Caco-2 (cell line): ENCODE results near the gene FATE1. TPM values are rescaled to one million over a fixed set of nuclear protein-coding genes. Genes with fewer than 3 reads are reported as not detected.

Experiments
- BruUV-seq: library from RNA; stranded (reverse); fragments of 400-500 nt; replicated peaks from 2 replicates; lab custom pipeline; 2021; lab: Mats Ljungman, UMichigan
- CTCF ChIA-PET: fragments of 300-600 bp; sonication (Branson Sonifier 250); formaldehyde crosslinking; loops from one replicate; lab custom pipeline; 2022; ENCODE audit warnings: antibody characterized with exemption; lab: Charles Lee
- POLR2A ChIA-PET: fragments of 300-600 bp; sonication (Branson Sonifier 250); formaldehyde crosslinking; loops from one replicate; lab custom pipeline; 2022; ENCODE audit warnings: antibody characterized with exemption; lab: Charles Lee
- DNase-seq, 2 experiments: peaks; one replicate each; pipeline versions ENCODE4 v3.0.0 to v3.0.0-alpha.2; 2020 to 2022
- H3K27me3 ChIP-seq: replicated peaks from 2 replicates; pipeline ENCODE4 v1.6.0; 2011; ENCODE audit warnings: low read length; ENCODE audit not compliant: control insufficient read depth, insufficient read depth
- H3K36me3 ChIP-seq: 2 replicates; pipeline ENCODE4 v1.5.1; 2011; ENCODE audit warnings: low read length; ENCODE audit not compliant: control insufficient read depth, insufficient read depth
- H3K4me1 ChIP-seq: fragments of 250-450 bp; sonication (Bioruptor Pico); 2 replicates; pipeline ENCODE4 v1.5.1; 2020; ENCODE audit warnings: mild to moderate bottlenecking
- H3K4me3 ChIP-seq: 2 replicates; pipeline ENCODE4 v1.5.1; 2011; ENCODE audit warnings: low read depth, mild to moderate bottlenecking, control low read depth, low read length
- H3K9me3 ChIP-seq: fragments of 250-450 bp; sonication (Bioruptor Pico); 2 replicates; pipeline ENCODE4 v1.5.1; 2020; ENCODE audit warnings: mild to moderate bottlenecking, moderate library complexity
- H3K27ac Mint-ChIP-seq: one replicate; pipeline ENCODE4 v1.8.0; 2022; ENCODE audit warnings: mixed read lengths; ENCODE audit not compliant: unreplicated experiment
- H3K27me3 Mint-ChIP-seq: one replicate; pipeline ENCODE4 v1.8.0; 2022; ENCODE audit warnings: mixed read lengths; ENCODE audit not compliant: insufficient read depth, unreplicated experiment
- H3K36me3 Mint-ChIP-seq: one replicate; pipeline ENCODE4 v1.8.0; 2022; ENCODE audit warnings: mild to moderate bottlenecking, mixed read lengths; ENCODE audit not compliant: insufficient read depth, unreplicated experiment
- H3K4me1 Mint-ChIP-seq: one replicate; pipeline ENCODE4 v1.8.0; 2022; ENCODE audit warnings: low read depth, mixed read lengths; ENCODE audit not compliant: unreplicated experiment
- H3K4me3 Mint-ChIP-seq: one replicate; pipeline ENCODE4 v1.8.0; 2022; ENCODE audit warnings: mild to moderate bottlenecking, moderate library complexity, mixed read lengths; ENCODE audit not compliant: unreplicated experiment
- H3K9me3 Mint-ChIP-seq: one replicate; pipeline ENCODE4 v1.8.0; 2022; ENCODE audit warnings: mixed read lengths; ENCODE audit not compliant: unreplicated experiment
- CTCF ChIP-seq, 2 experiments: fragments of 200-600 bp in 1 of 2; IDR thresholded peaks; 1 replicate in 1 of 2; 2 replicates in 1 of 2; pipeline versions ENCODE4 v1.5.1 to v1.8.0; 2011 to 2022; ENCODE audit warnings: antibody characterized with exemption in 1 of 2, control low read depth in 1 of 2, inconsistent platforms in 1 of 2, low read depth in 1 of 2, low read length in 1 of 2, mild to moderate bottlenecking in 1 of 2, moderate library complexity in 1 of 2; ENCODE audit not compliant: insufficient read depth in 1 of 2, severe bottlenecking in 1 of 2, unreplicated experiment in 1 of 2
- intact Hi-C: fragments of 100-400 bp; cut with micrococcal nuclease; formaldehyde crosslinking; loops from one replicate; pipeline ENCODE4 v1.10.0; 2022; ENCODE audit not compliant: unreplicated experiment
- total RNA-seq: library from RNA; stranded (reverse); gene quantifications from 2 replicates; pipeline ENCODE4 v1.2.3, GENCODE V29; 2022

Gene FATE1
- total RNA-seq, 1 experiment from 2014 or later: not detected

DNA sequence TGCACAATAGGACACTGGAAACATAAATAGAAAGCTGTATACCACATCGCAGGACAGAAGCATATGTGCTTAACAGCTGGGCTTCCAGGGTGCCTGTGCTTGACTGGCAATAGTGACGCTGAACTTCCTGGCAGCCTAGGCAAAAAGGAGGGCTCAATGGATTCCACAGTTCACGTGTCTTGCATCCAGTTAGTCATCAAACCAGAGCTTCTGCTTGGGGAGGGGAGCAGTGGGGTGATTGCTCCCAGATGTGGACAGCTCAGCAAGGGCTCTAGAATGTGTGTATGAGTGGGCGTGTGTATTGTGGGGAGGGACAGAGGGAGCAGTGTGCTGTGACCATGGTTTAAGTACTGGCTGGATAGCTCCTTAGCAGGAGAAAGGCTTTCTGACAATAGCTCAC, 18.3 kb upstream of the FATE1 start:
- POLR2A ChIA-PET: no interaction called here

GRCh38 chrX:151698485-151698884, 17.4 kb upstream of the FATE1 start:
- H3K9me3 ChIP-seq: no peaks in the 10 kb centered on the region
- no peak overlapping the region for H3K4me3 ChIP-seq
- no peaks in the 10 kb centered on the region for H3K9me3 Mint-ChIP-seq
- DNase-seq: no peak
- BruUV-seq: no TSS peak
- no peaks in the 10 kb centered on the region for H3K27me3 ChIP-seq
- ChIA-PET CTCF (no interaction called here), POLR2A (no interaction called here)
- no peaks in the 10 kb centered on the region for H3K4me1 ChIP-seq
- H3K36me3 ChIP-seq: no peaks in the 10 kb centered on the region
- H3K4me1 Mint-ChIP-seq: no peaks in the 10 kb centered on the region
- H3K27me3 Mint-ChIP-seq: peaks cover 2% of the 10 kb centered on the region
- intact Hi-C loops: no loop called here
- H3K27ac Mint-ChIP-seq: no peak overlapping the region
- H3K4me3 Mint-ChIP-seq: no peak overlapping the region
- H3K36me3 Mint-ChIP-seq: no peaks in the 10 kb centered on the region
- no peak for TF ChIP-seq CTCF (IDR thresholded peaks at IDR 0.05; ENCODE audit: insufficient read depth in 1 of 2, low read depth in 1 of 2, low read length in 1 of 2, severe bottlenecking in 1 of 2, unreplicated experiment in 1 of 2)

More for the DNA sequence above, 18.3 kb upstream of the FATE1 start:
- Mint-ChIP-seq H3K4me1 (no peaks in the 10 kb centered on the region), H3K36me3 (no peaks in the 10 kb centered on the region), H3K4me3 (no peak overlapping the region), H3K27ac (no peak overlapping the region), H3K27me3 (peaks cover 5% of the 10 kb centered on the region), H3K9me3 (no peaks in the 10 kb centered on the region)
- Histone ChIP-seq H3K9me3 (no peaks in the 10 kb centered on the region), H3K27me3 (no peaks in the 10 kb centered on the region), H3K4me1 (no peaks in the 10 kb centered on the region), H3K36me3 (no peaks in the 10 kb centered on the region), H3K4me3 (no peak overlapping the region)
- CTCF ChIA-PET: interaction anchor here (0.6 kb wide), 1 partner anchor 976 kb away, joined by 5 read pairs; no protein-coding TSS in a partner anchor
- no TSS peak for BruUV-seq
- no peak for DNase-seq
- intact Hi-C loops: no loop called here
- no peak for TF ChIP-seq CTCF (IDR thresholded peaks at IDR 0.05; ENCODE audit: insufficient read depth in 1 of 2, low read depth in 1 of 2, low read length in 1 of 2, severe bottlenecking in 1 of 2, unreplicated experiment in 1 of 2)

DNA sequence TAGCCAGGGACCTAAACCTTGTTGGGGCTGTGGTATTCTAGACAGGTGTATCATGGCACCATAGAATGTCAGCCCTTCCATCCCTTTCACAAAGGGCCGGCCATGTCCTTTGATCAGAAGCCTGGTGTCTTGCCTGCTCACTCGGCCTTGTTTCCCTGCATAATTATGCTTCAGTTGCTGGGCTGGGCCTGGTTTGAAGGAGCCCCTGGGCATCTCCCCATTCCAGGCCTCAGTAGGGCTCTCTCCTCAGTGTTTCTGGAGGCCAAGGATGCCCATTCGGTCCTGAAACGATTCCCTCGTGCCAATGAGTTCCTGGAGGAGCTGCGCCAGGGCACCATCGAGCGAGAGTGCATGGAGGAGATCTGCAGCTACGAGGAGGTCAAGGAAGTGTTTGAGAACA, 16.1 kb upstream of the FATE1 start:
- no peak overlapping the region for H3K27ac Mint-ChIP-seq
- BruUV-seq: no TSS peak
- Histone ChIP-seq H3K36me3 (no peaks in the 10 kb centered on the region), H3K4me1 (no peaks in the 10 kb centered on the region), H3K9me3 (no peaks in the 10 kb centered on the region), H3K27me3 (no peaks in the 10 kb centered on the region), H3K4me3 (no peak overlapping the region)
- H3K4me3 Mint-ChIP-seq: no peak overlapping the region
- ChIA-PET CTCF (no interaction called here), POLR2A (no interaction called here)
- no peaks in the 10 kb centered on the region for H3K9me3 Mint-ChIP-seq
- no peak for TF ChIP-seq CTCF (IDR thresholded peaks at IDR 0.05; ENCODE audit: insufficient read depth in 1 of 2, low read depth in 1 of 2, low read length in 1 of 2, severe bottlenecking in 1 of 2, unreplicated experiment in 1 of 2)
- no peaks in the 10 kb centered on the region for H3K4me1 Mint-ChIP-seq
- DNase-seq: no peak
- intact Hi-C loops: no loop called here
- H3K27me3 Mint-ChIP-seq: no peaks in the 10 kb centered on the region
- no peaks in the 10 kb centered on the region for H3K36me3 Mint-ChIP-seq
